ENCODE data around the gene TLX1.

TLX1 gene

GRCh38 chr10:101182936-101183335, 51.8 kb downstream of the TLX1 start:
- Histone ChIP-seq H3K4me1 (ENCODE audit: control insufficient read depth, low read length) (no peaks in the 10 kb centered on the region), H3K9me3 (ENCODE audit: control insufficient read depth, insufficient read depth, low read length) (no peaks in the 10 kb centered on the region), H3K27me3 (ENCODE audit: control insufficient read depth, low read length) (peaks cover 14% of the 10 kb centered on the region; the same call in 1 of the 2 replicates), H3K9me2 (replicated peaks; ENCODE audit: control insufficient read depth, low read length) (no peaks in the 10 kb centered on the region), H3K79me2 (ENCODE audit: control insufficient read depth, low read length) (no peaks in the 10 kb centered on the region), H3K4me2 (ENCODE audit: low read length) (no peak overlapping the region), H3K36me3 (ENCODE audit: control insufficient read depth, low read length) (no peaks in the 10 kb centered on the region), H3F3A (ENCODE audit: control insufficient read depth, insufficient read depth) (no peaks in the 10 kb centered on the region), H4K20me1 (ENCODE audit: control insufficient read depth, insufficient read depth, low read depth, low read length) (no peaks in the 10 kb centered on the region), H3K27ac (ENCODE audit: low read depth, low read length) (no peak overlapping the region), H3K4me3 (ENCODE audit: low read length) (no peak overlapping the region)
- TF ChIP-seq EZH2phosphoT487 (IDR thresholded peaks at IDR 0.05; ENCODE audit: borderline replicate concordance, low read length) (no peak), CTCF (IDR thresholded peaks at IDR 0.05; ENCODE audit: low read depth, low read length, poor library complexity, severe bottlenecking) (no peak)

GRCh38 chr10:101183458-101184183, 52.5 kb downstream of the TLX1 start:
- Histone ChIP-seq H3K27ac (ENCODE audit: low read depth, low read length) (no peak overlapping the region), H3F3A (ENCODE audit: control insufficient read depth, insufficient read depth) (no peaks in the 10 kb centered on the region), H4K20me1 (ENCODE audit: control insufficient read depth, insufficient read depth, low read depth, low read length) (no peaks in the 10 kb centered on the region), H3K27me3 (ENCODE audit: control insufficient read depth, low read length) (peaks cover 14% of the 10 kb centered on the region; the same call in 1 of the 2 replicates), H3K79me2 (ENCODE audit: control insufficient read depth, low read length) (no peaks in the 10 kb centered on the region), H3K9me3 (ENCODE audit: control insufficient read depth, insufficient read depth, low read length) (no peaks in the 10 kb centered on the region), H3K4me1 (ENCODE audit: control insufficient read depth, low read length) (no peaks in the 10 kb centered on the region), H3K4me3 (ENCODE audit: low read length) (no peak overlapping the region), H3K4me2 (ENCODE audit: low read length) (no peak overlapping the region), H3K9me2 (replicated peaks; ENCODE audit: control insufficient read depth, low read length) (no peaks in the 10 kb centered on the region), H3K36me3 (ENCODE audit: control insufficient read depth, low read length) (no peaks in the 10 kb centered on the region)
- TF ChIP-seq EZH2phosphoT487 (IDR thresholded peaks at IDR 0.05; ENCODE audit: borderline replicate concordance, low read length) = no peak
- no peak for TF ChIP-seq CTCF (IDR thresholded peaks at IDR 0.05; ENCODE audit: low read depth, low read length, poor library complexity, severe bottlenecking)
